Urinary bladder (tissue), 4 donors: ENCODE data around the gene VRK1. TPM values are rescaled to one million over a fixed set of nuclear protein-coding genes. Genes with fewer than 3 reads are reported as not detected.

Experiments used
- DNase-seq: peaks from one replicate; pipeline ENCODE4 v3.0.0-alpha.2; 2015; ENCODE audit errors: extremely low spot score
- H3K27ac ChIP-seq: one replicate; pipeline ENCODE4 v1.5.1; 2013; ENCODE audit warnings: low read depth, mild to moderate bottlenecking, moderate library complexity
- H3K36me3 ChIP-seq: one replicate; pipeline ENCODE4 v1.6.1; 2013; ENCODE audit warnings: mild to moderate bottlenecking, moderate library complexity; ENCODE audit not compliant: insufficient read depth
- H3K4me1 ChIP-seq: one replicate; pipeline ENCODE4 v1.6.1; 2013; ENCODE audit warnings: mild to moderate bottlenecking, moderate library complexity; ENCODE audit not compliant: insufficient read depth
- H3K4me3 ChIP-seq: one replicate; pipeline ENCODE4 v1.5.1; 2013; ENCODE audit warnings: low read depth, low read length
- WGBS: extraction: QIAGEN DNeasy Blood & Tissue Kit; methylation state at CpG from one replicate; pipeline ENCODE4 v1.1.7; 2013; 5-methylcytosine and 5-hydroxymethylcytosine counted together
- polyA plus RNA-seq: library from polyadenylated mRNA; stranded (reverse); fragments of 200-250 nt; gene quantifications from one replicate; pipeline ENCODE4 v1.2.3, GENCODE V29; 2013
- total RNA-seq: library from RNA; depleted of rRNA; stranded (reverse); fragments of >200 nt; gene quantifications from one replicate; pipeline ENCODE4 v1.2.3, GENCODE V29; 2014
- donor health status: healthy with polysubstance abuse.
- donor health status: healthy.

The VRK1 gene
- total and polyA plus RNA-seq, 2 donors = 9.0 to 37.5 TPM

DNA sequence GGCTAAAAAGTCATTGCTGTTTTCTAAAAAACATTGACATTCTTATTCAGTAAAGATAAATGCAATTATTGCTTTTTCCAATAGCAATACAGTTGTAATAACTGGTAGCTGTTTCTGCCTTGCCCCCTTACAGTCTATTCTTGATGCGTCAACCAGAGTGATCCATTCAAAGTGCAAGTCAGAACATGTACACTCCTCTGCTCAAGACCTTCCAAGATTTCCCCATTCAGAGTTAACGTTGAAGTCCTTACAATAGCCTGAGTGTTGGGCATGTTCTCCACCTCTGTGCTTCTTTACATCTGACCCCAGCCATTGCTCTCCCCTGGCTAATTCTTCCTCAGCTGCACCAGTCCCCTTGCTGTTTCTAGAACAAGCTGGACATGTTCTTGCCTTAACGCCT lies 24.3 kb downstream of the VRK1 start:
- no peak overlapping the region for H3K4me3 ChIP-seq
- H3K4me1 ChIP-seq = no peaks in the 10 kb centered on the region
- 87% methylated on average over 3 of the region's 3 CpGs for WGBS
- no peak overlapping the region for H3K27ac ChIP-seq
- DNase-seq = no peak
- H3K36me3 ChIP-seq = no peaks in the 10 kb centered on the region

DNA sequence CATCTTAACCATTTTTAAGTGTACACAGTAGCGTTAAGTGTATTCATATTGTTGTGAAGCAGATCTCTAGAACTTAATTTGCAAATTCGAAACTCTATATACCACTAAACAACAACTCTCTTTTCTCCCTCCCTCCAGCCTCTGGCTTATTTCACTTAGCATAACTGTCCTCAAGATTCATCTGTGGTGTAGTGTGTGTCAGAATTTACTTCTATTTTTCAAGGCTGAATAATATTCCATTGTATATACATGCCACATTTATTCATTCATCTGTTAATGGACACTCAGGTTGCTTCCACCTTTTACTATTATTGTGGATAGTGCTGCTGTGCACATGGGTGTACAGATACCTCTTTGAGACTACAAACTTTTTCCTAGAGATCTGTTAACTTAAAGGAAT lies 26.5 kb downstream of the VRK1 start:
- Histone ChIP-seq H3K4me3 (no peak overlapping the region), H3K36me3 (no peaks in the 10 kb centered on the region), H3K27ac (no peak overlapping the region), H3K4me1 (no peaks in the 10 kb centered on the region)
- DNase-seq = no peak
- WGBS = 95% methylated on average over 2 of the region's 2 CpGs

DNA sequence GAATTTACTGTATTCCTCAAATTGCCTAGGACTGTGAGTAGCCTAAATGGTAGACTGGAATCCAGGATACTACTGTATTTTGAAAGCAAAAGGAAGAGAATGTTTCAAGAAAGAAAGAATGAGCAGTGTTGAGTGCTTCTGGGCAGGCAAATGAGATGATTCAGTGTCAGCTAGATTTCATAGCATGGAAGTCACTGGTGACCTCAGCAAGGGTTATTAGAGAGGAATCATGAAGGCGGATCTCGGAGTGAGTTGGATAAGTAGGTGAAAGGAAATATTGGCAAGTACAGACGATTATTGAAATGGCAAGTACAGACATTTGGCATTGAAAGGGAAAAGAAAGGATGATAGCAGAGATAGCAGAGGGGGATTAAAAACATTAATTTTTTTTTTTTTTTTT lies 27.1 kb downstream of the VRK1 start:
- Histone ChIP-seq H3K4me3 (no peak overlapping the region), H3K36me3 (no peaks in the 10 kb centered on the region), H3K4me1 (no peaks in the 10 kb centered on the region), H3K27ac (peak overlapping the region; percentile 18)
- DNase-seq = no peak
- 71% methylated on average over 3 of the region's 3 CpGs for WGBS

DNA sequence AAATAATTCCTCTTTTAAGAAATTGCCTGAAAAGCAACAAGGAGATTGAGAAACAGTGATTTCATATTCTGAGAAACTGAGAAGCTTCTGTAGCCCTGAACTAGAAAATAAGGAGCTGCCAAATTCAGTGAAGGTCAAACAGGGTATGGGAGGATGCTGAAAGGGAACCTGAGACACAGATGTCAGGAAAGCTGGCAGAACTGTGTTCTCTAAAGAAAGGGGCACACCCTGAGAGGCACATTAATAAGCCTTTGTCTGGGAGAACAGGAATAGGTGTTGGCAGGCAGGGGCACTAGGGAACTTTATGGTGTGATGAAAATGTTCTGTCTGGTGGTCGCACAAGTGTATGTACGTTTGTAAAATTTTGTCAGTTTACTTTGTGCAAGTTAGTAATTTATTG lies 29.6 kb downstream of the VRK1 start:
- WGBS = 34% methylated on average over 2 of the region's 2 CpGs
- Histone ChIP-seq H3K36me3 (no peaks in the 10 kb centered on the region), H3K27ac (no peak overlapping the region), H3K4me3 (no peak overlapping the region), H3K4me1 (no peaks in the 10 kb centered on the region)
- DNase-seq = no peak

DNA sequence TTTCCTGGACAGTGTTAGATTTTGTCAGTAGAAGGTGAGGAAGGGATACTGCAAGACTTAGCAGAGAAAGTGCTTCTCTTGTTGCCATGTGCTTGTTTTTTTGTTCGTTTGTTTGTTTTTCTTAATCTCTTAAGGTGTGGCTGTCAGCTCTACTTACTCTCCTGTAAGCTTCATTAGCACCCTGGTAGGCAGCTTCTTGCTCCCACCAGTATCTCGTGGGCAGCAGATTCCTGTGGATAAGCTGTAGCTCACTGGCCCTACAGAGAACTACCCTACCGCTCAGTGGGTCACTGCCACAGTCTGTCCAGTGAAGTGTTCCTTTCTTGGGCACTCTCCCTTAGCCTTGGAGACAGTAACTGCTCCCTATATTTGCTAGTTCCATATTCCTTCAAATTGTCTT lies 30.1 kb downstream of the VRK1 start:
- 58% methylated on average over 3 of the region's 3 CpGs for WGBS
- Histone ChIP-seq H3K4me3 (no peak overlapping the region), H3K4me1 (no peaks in the 10 kb centered on the region), H3K36me3 (no peaks in the 10 kb centered on the region), H3K27ac (no peak overlapping the region)
- DNase-seq = no peak

DNA sequence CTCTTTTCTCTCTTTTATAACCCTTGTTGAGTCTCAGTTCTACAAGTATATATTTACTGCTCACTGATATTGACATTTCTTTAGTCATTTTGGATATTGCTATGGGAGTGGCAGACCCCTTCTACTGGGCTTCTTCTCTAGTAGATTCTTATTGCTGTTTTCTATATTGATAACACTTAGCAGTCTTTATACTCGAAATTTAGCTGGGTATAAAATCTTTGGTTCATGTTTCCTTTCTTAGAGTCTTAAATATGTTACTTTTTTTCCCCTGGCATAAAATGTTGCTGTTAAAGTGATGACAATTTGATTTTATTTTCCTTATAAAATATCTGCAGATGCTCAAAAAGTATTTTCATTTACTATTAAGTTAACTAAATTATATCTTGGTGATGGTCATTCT lies 32.6 kb downstream of the VRK1 start:
- 100% methylated on average over 1 of the region's 1 CpG for WGBS
- Histone ChIP-seq H3K4me3 (no peak overlapping the region), H3K36me3 (no peaks in the 10 kb centered on the region), H3K4me1 (no peaks in the 10 kb centered on the region), H3K27ac (no peak overlapping the region)
- no peak for DNase-seq

DNA sequence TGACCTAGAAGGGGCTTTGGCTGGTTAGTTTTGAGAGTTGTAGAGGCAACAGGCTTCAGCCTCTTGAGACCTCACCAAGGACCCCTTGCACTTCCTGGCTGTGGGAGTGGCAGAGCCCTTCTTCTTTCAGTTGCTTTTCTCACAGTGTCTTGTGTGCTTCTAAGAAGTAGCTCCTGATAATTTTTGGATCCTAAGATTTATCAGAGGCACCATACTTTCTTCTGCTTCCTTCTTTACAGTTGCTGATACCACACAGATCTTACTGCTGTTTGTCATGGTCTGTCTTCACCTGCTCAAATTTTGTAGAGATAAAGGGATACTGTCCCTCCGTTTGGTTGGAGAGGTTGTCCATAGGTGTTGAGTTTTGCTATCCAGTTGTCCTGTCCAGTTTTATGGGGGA lies 33.8 kb downstream of the VRK1 start:
- Histone ChIP-seq H3K36me3 (no peaks in the 10 kb centered on the region), H3K27ac (no peak overlapping the region), H3K4me1 (no peaks in the 10 kb centered on the region), H3K4me3 (no peak overlapping the region)
- WGBS = 16% methylated on average over 1 of the region's 1 CpG
- no peak for DNase-seq

DNA sequence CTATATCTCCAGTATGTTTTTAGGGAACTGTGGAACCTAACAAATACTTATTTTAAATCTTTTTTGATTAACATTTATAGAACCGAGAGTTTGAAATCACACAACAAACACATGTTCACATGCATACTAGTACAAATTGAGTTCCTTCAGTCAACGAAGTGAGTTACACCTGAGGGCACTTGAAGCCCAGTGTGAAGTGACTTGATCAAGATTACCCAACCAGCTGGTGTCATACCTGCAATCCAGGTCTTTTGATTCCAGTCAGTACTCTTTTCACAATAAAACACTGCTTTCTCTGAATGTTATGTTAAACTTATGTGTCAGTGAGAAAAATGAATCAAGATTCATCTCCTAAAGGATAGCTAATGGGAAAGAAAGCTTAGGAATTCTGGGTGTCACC lies 35.2 kb downstream of the VRK1 start:
- no peak for DNase-seq
- Histone ChIP-seq H3K36me3 (no peaks in the 10 kb centered on the region), H3K4me3 (no peak overlapping the region), H3K27ac (no peak overlapping the region), H3K4me1 (no peaks in the 10 kb centered on the region)
- 92% methylated on average over 2 of the region's 2 CpGs for WGBS

DNA sequence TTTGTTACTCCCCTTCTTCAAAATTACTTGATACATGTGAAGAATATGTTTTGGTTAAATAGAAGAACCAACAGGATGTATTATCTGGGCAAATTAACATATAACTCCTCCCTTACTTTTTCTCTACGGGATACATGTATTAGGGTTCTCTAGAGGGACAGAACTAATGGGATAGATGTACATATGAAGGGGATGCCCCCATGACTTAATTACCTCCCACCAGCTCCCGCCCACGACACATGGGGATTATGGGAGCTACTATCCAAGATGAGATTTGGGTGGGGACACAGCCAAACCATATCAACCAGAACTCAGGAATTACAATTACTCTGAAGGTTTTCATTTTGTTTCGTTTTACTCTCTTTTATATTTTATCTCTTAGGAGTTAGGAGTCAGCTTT lies 41.3 kb downstream of the VRK1 start:
- no peak overlapping the region for H3K4me3 ChIP-seq
- H3K4me1 ChIP-seq = no peaks in the 10 kb centered on the region
- DNase-seq = no peak
- 97% methylated on average over 4 of the region's 4 CpGs for WGBS
- no peaks in the 10 kb centered on the region for H3K36me3 ChIP-seq
- H3K27ac ChIP-seq = no peak overlapping the region

DNA sequence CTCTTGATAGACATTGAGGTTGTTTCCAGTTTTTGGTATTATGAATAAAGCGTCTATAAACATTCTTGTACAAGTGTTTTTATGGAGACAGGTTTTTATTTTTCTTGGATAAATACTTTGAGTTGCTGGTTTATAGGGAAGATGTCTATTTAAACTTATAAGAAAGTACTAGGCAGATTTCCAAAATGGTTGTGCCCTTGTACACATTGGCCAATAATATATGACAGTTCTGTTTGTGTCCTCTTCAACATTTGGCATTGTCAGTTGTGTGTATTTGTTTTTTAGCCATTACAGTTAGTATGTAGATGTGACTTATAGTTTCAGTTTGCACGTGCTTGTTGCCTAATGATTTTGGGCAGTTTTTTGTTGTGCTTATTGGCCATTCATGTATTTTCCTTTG lies 42.1 kb downstream of the VRK1 start:
- H3K27ac ChIP-seq = no peak overlapping the region
- no peaks in the 10 kb centered on the region for H3K4me1 ChIP-seq
- H3K36me3 ChIP-seq = no peaks in the 10 kb centered on the region
- H3K4me3 ChIP-seq = no peak overlapping the region
- no peak for DNase-seq
- WGBS = 92% methylated on average over 2 of the region's 2 CpGs

DNA sequence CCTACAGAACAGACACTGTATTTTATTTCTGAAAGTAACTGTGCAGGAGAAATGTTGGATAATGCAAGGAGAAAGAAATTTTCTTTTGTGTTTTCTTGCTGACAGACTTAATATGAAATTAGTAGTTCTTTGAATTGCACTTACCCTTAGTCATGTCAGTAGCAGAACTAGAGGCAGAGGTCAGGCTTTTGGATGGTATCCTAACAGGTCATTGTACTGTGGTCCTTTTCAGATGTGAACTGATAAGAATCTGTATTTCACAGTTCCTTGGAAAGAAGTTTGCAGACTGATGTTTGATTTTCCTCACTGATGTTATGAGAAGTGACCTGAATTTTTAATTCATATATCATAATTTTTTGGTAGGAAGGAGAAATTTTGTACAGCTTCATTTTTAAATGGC lies 46.0 kb downstream of the VRK1 start:
- Histone ChIP-seq H3K36me3 (no peaks in the 10 kb centered on the region), H3K4me3 (no peak overlapping the region), H3K27ac (no peak overlapping the region), H3K4me1 (no peaks in the 10 kb centered on the region)
- DNase-seq = no peak

DNA sequence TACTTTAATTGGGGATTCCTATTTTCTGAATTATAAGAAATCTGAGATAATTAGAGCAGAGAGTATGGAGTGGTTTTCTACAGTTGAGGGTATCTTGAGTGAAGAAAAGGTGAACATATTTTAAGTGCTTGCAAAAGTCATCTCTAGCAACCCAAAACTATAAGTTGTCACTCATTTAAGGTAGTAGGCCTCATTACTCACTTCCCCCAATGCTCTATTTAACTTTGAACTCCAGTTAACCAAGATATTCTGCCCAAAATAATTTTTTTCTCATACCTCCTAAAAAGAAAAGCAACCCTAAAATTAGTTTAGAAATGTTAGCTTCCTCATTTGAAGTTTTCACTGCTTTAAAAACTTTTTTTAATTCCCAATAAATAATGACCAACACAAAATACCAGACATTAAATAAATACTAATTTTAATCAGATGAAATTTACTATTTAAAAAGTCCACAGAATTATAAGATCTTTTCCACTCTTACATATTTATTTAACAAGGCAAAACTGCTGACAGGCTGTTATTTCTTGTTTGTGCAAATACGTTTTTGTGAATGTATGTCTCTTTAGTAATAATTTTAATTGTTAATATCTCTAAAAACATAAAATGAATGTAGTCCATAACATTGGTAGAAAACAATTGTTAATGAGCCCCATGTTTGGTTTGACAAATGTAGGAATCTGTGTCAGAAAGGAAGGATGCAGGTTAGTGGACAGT lies 47.8 kb downstream of the VRK1 start:
- Histone ChIP-seq H3K36me3 (no peaks in the 10 kb centered on the region), H3K4me3 (no peak overlapping the region), H3K4me1 (no peaks in the 10 kb centered on the region), H3K27ac (no peak overlapping the region)
- DNase-seq = no peak
- WGBS = 86% methylated on average over 1 of the region's 1 CpG

DNA sequence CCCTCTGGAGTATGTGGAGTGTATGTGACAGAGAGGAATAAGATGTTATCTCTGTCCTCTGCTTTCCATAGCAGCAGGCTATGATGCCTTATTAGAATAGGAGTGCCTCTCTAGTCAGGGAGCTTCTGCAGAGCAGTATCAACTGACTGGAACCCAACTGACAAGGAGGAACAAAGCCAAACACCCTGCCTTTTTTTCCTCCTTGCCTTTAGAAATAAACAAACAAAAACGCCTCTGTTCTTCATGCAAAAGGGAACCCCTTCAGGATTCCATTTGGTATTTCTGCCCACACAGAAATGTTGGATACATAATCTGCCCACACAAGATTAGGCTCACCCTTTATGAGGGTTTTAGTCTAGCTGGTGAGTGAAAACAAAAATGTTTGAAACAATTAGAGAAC lies 50.3 kb downstream of the VRK1 start:
- no peak for DNase-seq
- H3K4me1 ChIP-seq = no peaks in the 10 kb centered on the region
- H3K36me3 ChIP-seq = peaks cover 1% of the 10 kb centered on the region
- no peak overlapping the region for H3K27ac ChIP-seq
- WGBS = 72% methylated on average over 1 of the region's 1 CpG
- no peak overlapping the region for H3K4me3 ChIP-seq

DNA sequence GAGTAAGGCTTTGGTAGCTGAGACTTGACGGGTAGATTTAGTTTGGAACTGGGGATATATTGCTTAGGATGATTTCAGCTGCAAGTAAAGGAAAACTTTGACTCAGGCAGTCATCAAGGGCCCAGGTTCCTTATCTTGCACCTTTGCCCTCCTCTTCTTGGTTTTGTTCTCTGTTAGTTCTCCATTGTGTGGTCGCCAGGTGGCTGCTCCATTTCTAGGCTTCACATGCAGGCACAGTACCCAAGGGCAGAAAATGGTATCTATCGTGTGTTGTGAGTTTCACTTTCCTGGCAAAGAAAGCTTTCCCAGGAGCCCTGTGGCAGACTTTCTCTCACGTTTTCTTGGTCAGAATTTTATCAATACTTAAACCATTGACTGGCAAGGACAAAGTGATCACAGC lies 50.8 kb downstream of the VRK1 start:
- Histone ChIP-seq H3K27ac (no peak overlapping the region), H3K4me3 (no peak overlapping the region), H3K36me3 (peaks cover 1% of the 10 kb centered on the region), H3K4me1 (no peaks in the 10 kb centered on the region)
- 96% methylated on average over 4 of the region's 4 CpGs for WGBS
- DNase-seq = no peak

DNA sequence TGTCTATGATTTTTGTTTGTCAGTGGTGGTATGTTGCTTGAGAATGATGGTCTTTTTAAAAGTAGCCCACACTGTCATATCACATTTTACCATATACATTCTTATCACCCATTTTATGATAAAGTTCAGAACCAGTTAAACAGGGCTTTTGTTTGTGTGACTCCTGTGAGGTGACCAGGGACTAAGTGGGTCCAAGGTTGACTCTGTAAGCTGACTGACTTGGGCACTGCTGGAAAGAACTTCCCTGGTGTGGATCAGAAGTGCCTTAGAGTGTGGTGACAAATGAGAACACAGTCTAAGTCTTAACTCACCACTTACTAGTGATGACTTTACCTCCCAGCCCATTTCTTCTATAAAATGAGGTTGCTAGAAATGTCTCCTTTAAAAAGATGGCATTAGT lies 52.6 kb downstream of the VRK1 start:
- no peak for DNase-seq
- Histone ChIP-seq H3K4me3 (no peak overlapping the region), H3K27ac (no peak overlapping the region), H3K4me1 (no peaks in the 10 kb centered on the region), H3K36me3 (peaks cover 1% of the 10 kb centered on the region)
